Urothelium cell line (cell line): Measurements from ENCODE around the gene AGBL1.

ENCODE experiments used
- DNase-seq: peaks from one replicate; pipeline ENCODE4 v3.0.0; 2011; ENCODE audit warnings: low spot score, mixed read lengths
- FAIRE-seq: peaks from 2 replicates; lab custom pipeline; 2011; peaks lifted over from hg19 to GRCh38; lab: Jason Lieb, UNC

Gene AGBL1

GRCh38 chr15:86765281-86765680 is 685.6 kb downstream of the AGBL1 start:
- DNase-seq (no peak), FAIRE-seq (no peak)

- no peak for DNase-seq
- FAIRE-seq, result no peak
Observed at GRCh38 chr15:86772369-86773059, 692.8 kb downstream of the AGBL1 start.

GRCh38 chr15:86773736-86774135 is 694.1 kb downstream of the AGBL1 start:
- FAIRE-seq (no peak), DNase-seq (no peak)

- no peak for FAIRE-seq
Observed at GRCh38 chr15:86776145-86776544, 696.5 kb downstream of the AGBL1 start.

GRCh38 chr15:86796521-86796920 is 716.9 kb downstream of the AGBL1 start:
- FAIRE-seq (no peak), DNase-seq (no peak)

More at GRCh38 chr15:86776145-86776544, 696.5 kb downstream of the AGBL1 start:
- DNase-seq, result no peak

- no peak for DNase-seq
- no peak for FAIRE-seq
Observed at GRCh38 chr15:86797135-86797534, 717.5 kb downstream of the AGBL1 start.

GRCh38 chr15:86799226-86799625 is 719.6 kb downstream of the AGBL1 start:
- DNase-seq, result no peak
- FAIRE-seq, result no peak

GRCh38 chr15:86802244-86802643 is 722.6 kb downstream of the AGBL1 start:
- DNase-seq, result no peak
- FAIRE-seq, result no peak

GRCh38 chr15:86804406-86804805 is 724.7 kb downstream of the AGBL1 start:
- no peak for FAIRE-seq

GRCh38 chr15:86810329-86810728 is 730.7 kb downstream of the AGBL1 start:
- DNase-seq (no peak), FAIRE-seq (no peak)

More at GRCh38 chr15:86804406-86804805, 724.7 kb downstream of the AGBL1 start:
- DNase-seq, result no peak

- FAIRE-seq (no peak), DNase-seq (no peak)
Observed at GRCh38 chr15:86813892-86814291, 734.2 kb downstream of the AGBL1 start.

GRCh38 chr15:86829245-86829644 is 749.6 kb downstream of the AGBL1 start:
- FAIRE-seq (no peak), DNase-seq (no peak)

- DNase-seq (peak; percentile 54), FAIRE-seq (no peak)
Observed at GRCh38 chr15:86830304-86830703, 750.6 kb downstream of the AGBL1 start.

GRCh38 chr15:86833595-86833994 is 753.9 kb downstream of the AGBL1 start:
- DNase-seq (no peak), FAIRE-seq (no peak)

- FAIRE-seq (no peak), DNase-seq (no peak)
Observed at GRCh38 chr15:86834115-86834863, 754.6 kb downstream of the AGBL1 start.

- FAIRE-seq, result no peak
- no peak for DNase-seq
Observed at GRCh38 chr15:86837294-86838061, 757.8 kb downstream of the AGBL1 start.

GRCh38 chr15:86839502-86839901 is 759.8 kb downstream of the AGBL1 start:
- no peak for FAIRE-seq
- DNase-seq, result no peak

GRCh38 chr15:86840996-86841395 is 761.3 kb downstream of the AGBL1 start:
- no peak for DNase-seq
- no peak for FAIRE-seq

GRCh38 chr15:86842199-86842598 is 762.5 kb downstream of the AGBL1 start:
- DNase-seq (no peak), FAIRE-seq (no peak)

- FAIRE-seq, result no peak
- no peak for DNase-seq
Observed at GRCh38 chr15:86846036-86846435, 766.4 kb downstream of the AGBL1 start.

GRCh38 chr15:86849136-86849535 is 769.5 kb downstream of the AGBL1 start:
- DNase-seq (no peak), FAIRE-seq (no peak)
